ENCODE measurements around the gene PTGDS. TPM values are rescaled to one million over a fixed set of nuclear protein-coding genes. Genes with fewer than 3 reads are reported as not detected.
"Not testable (repeated sequence)": the region's sequence is repeated elsewhere in the genome, so short reads cannot be mapped to it uniquely, and the experiment has no call there.

The PTGDS gene
- total RNA-seq, 2 experiments from 2014 or later: not detected

DNA sequence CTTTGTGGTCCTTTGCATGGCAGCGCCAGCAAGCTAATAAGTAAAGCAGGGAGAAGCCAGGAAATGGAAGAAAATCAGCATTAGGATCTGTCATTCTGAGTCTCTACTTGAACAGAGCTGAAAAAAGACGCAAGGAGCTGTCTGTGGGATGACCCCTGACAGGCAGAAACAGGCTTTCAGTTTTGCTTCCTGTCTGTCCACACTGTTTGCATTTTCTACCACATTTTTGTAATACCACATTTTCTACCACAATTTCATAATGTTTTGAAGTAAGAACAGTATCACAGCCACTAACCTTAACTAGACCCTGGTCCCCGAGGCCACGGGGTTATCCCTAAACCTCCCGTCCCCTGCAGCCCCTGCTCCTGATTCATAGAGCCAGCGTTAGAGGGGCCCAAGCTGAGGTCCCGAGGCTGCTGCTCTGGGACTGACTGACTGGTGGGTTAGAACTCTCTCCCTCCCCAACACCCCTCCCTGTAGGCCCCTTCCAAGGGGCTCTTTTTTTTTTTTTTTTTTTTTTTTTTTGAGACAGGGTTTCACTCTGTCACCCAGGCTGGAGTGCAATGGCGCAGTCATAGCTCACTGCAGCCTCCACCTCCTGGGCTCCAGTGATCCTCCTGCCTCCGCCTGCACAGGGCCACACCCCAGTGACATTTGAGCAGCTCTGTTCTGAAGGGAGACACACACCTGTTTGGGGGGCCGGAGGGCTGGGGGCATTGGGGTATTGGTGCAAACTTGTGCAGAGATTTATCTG lies 23.1 kb downstream of the PTGDS start:
- intact Hi-C loops (cut with micrococcal nuclease): no loop called here
- DNase-seq: peak; percentile 69
- CTCF ChIA-PET: interaction anchor here (0.6 to 1.7 kb wide), 6 partner anchors 22 to 158 kb away, joined by 3 to 21 read pairs (median 4); partner anchors contain the start of gene AJM1
- H3K4me3 Mint-ChIP-seq: no peak overlapping the region
- no peaks in the 10 kb centered on the region for H3K36me3 Mint-ChIP-seq
- POLR2A ChIA-PET: interaction anchor here (1.1 to 1.3 kb wide), 2 partner anchors 35 to 114 kb away, joined by 3 to 4 read pairs; partner anchors contain the start of gene TRAF2
- H3K9me3 Mint-ChIP-seq: no peaks in the 10 kb centered on the region
- H3K27me3 Mint-ChIP-seq: peaks cover 7% of the 10 kb centered on the region
- H3K4me1 Mint-ChIP-seq (ENCODE audit: low read depth): peaks cover 30% of the 10 kb centered on the region
- H3K27ac Mint-ChIP-seq: peak overlapping the region; percentile 54

DNA sequence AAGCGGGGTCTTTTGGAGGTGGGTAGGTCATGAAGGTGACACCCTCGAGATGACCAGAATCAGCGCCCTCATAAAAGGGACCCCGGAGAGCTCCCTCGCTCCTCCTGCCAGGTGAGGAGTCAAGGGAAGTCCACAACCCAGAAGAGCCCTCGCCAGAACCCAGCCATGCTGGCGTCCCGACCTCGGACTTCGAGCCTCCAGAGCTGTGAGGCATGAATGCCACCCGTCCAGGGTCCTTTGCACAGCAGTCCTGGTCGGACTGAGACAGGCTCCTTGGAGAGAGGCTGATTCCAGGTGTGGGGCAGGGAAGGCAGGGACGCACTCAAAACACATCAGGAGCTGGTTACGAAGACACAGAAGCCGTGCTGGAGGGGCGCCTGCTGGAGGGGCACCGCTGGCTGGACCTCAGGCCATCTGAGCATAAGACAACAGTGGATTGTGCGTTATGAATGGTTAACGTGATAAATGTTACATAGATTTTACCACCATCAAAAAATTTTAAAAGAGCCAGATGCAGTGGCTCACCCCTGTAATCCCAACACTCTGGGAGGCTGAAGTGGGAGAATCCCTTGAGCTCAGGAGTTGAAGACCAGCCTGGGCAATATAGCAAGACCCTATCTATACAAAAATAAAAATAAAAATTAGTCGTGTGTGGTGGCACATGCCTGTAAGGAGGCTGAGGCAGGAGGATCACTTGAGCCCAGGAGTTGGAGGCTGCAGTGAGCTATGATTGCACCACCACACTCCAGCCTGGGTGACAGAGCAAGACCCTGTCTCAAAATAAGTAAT lies 24.7 kb downstream of the PTGDS start:
- ChIA-PET CTCF (interaction anchor here (1.1 to 4.5 kb wide), 5 partner anchors 8 to 33 kb away, joined by 3 to 29 read pairs (median 4); partner anchors contain the start of genes ABCA2 and PAXX), POLR2A (no interaction called here)
- intact Hi-C loops (cut with micrococcal nuclease): no loop called here
- no peak overlapping the region for H3K27ac Mint-ChIP-seq
- no peak for DNase-seq
- peaks cover 24% of the 10 kb centered on the region for H3K4me1 Mint-ChIP-seq (ENCODE audit: low read depth)
- H3K36me3 Mint-ChIP-seq: no peaks in the 10 kb centered on the region
- H3K9me3 Mint-ChIP-seq: no peaks in the 10 kb centered on the region
- no peak overlapping the region for H3K4me3 Mint-ChIP-seq
- peaks cover 7% of the 10 kb centered on the region for H3K27me3 Mint-ChIP-seq

DNA sequence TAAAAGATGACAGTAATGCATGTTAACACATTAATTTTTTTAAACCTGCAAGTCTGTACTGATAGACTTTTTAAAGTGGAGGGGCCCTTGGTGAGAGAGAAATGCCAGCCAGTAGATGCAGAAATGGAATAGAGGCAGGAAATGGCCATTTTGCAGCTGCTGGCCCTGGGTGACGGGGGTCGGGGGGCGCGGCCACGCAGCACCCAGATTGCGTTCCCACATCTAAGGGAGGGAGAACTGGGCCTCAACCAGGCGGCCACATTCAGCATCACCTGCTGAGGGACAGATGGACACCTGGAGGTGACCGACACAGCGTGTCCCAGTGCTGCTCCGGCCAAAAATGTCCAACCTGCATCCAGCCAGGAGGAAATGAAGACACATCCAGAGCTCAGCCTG lies 25.3 kb downstream of the PTGDS start:
- H3K27ac Mint-ChIP-seq: no peak overlapping the region
- ChIA-PET CTCF (interaction anchor here (1.0 to 4.5 kb wide), 5 partner anchors 9 to 33 kb away, joined by 3 to 29 read pairs (median 4); partner anchors contain the start of genes ABCA2 and PAXX), POLR2A (no interaction called here)
- peaks cover 5% of the 10 kb centered on the region for H3K27me3 Mint-ChIP-seq
- no peak for DNase-seq
- no peaks in the 10 kb centered on the region for H3K9me3 Mint-ChIP-seq
- no peak overlapping the region for H3K4me3 Mint-ChIP-seq
- H3K4me1 Mint-ChIP-seq (ENCODE audit: low read depth): peaks cover 22% of the 10 kb centered on the region
- H3K36me3 Mint-ChIP-seq: no peaks in the 10 kb centered on the region
- intact Hi-C loops (cut with micrococcal nuclease): no loop called here

DNA sequence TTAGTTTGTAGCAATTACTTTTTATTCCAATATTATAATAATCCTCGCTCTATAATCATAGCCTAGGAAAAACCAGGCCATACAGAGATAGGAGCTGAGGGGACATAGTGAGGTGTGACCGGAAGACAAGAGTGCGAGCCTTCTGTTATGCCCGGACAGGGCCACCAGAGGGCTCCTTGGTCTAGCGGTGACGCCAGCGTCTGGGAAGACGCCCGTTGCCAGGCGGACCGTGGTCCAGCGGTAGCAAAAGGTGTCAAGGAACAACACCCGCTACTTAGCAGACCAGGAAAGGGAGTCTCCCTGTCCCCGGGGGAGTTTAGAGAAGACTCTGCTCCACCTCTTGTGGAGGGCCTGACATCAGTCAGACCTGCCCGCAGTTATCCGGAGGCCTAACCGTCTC lies 27.0 kb downstream of the PTGDS start:
- H3K9me3 Mint-ChIP-seq; H3K36me3 Mint-ChIP-seq; H3K4me3 Mint-ChIP-seq; POLR2A ChIA-PET; H3K27me3 Mint-ChIP-seq; intact Hi-C loops (cut with micrococcal nuclease); H3K27ac Mint-ChIP-seq: not testable (repeated sequence)
- CTCF ChIA-PET: interaction anchor here (4.5 kb wide), 1 partner anchor 31 kb away, joined by 29 read pairs; no protein-coding TSS in a partner anchor
- DNase-seq: peak; percentile 37
- peaks cover 11% of the 10 kb centered on the region for H3K4me1 Mint-ChIP-seq (ENCODE audit: low read depth)

DNA sequence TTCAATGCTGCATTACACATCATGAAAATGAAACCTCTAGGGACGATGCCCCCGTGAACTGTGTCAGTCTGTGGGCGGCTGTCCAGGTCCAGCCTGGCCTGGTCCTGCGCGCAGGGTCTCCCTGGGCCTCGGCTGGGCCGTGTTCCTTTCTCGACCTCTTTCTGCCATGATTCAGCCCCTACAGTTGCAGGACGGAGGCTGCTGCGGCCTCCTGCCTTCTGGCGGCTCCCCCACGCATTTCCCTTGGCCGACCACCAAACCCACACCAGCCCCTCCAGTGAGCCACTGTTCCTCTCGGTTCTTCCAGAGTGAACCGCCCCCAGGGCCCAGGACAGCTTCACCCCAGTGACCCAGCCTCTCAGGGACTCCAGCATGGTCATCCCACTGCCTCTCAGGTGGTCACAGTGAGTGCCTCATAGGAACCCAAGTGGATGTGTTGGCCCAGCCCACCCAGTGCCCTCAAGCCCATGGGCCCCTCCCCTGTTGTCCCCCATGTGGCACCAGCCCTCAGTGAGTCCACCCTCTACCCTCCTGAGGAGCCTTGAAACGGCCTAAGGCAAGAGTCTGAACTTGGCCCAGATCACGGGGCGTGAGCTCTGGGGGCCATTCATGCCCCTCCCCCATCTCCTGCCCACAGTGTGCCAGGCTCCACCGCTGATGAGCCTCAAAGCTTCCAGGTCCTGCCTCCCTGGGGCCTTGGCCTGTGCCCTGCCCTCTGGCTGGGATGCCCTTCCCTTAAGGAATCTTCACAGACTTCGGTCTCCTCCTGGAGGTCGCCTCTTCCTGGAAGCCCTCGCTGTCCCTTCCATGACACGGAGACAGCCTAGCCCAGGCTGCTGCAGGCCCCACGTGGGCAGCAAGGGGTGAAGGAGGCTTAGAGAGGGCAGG lies 29.1 kb downstream of the PTGDS start:
- Mint-ChIP-seq H3K27me3 (no peaks in the 10 kb centered on the region), H3K36me3 (no peaks in the 10 kb centered on the region), H3K4me3 (no peak overlapping the region), H3K4me1 (ENCODE audit: low read depth) (peaks cover 3% of the 10 kb centered on the region), H3K27ac (no peak overlapping the region), H3K9me3 (no peaks in the 10 kb centered on the region)
- intact Hi-C loops (cut with micrococcal nuclease): no loop called here
- DNase-seq: no peak
- ChIA-PET POLR2A (no interaction called here), CTCF (interaction anchor here (0.7 to 4.5 kb wide), 3 partner anchors 29 to 57 kb away, joined by 3 to 29 read pairs (median 4); no protein-coding TSS in a partner anchor)

DNA sequence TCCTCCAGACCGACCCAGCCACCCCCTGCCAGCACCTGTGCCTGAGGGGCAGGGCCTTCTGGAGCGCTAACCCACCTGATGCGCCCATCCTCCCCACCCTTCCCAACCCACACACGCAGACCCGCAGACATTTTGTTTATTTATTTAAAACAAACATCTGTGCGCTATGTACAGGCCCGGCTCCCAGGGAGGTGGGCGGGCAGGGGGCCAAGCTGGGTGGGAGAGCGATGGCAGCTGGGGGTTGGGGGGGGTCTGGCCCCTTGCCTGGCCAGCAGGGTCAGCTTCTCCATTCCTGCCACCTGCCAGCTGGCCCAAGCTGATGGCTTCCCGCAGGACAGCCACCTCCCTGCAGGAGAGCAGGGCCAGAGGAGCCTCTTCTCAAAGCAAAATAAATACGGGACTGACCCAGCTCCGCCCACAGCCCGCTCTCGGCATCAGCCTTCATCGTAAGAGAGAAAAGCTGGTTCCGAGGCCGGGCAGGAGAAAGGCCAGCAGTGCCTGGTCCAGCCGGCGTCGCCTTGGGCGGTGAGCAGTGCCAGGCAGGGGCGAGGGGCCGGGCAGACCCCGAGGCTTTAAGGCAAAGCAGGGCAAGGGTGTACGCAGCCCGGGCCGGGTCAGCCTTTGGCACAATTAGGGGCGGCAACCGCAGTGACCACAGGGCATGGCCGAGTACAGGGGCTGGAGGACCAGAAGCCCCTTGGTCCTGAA lies 30.0 kb downstream of the PTGDS start:
- Mint-ChIP-seq H3K36me3 (no peaks in the 10 kb centered on the region), H3K4me3 (no peak overlapping the region), H3K4me1 (ENCODE audit: low read depth) (peaks cover 3% of the 10 kb centered on the region), H3K27me3 (no peaks in the 10 kb centered on the region), H3K27ac (no peak overlapping the region), H3K9me3 (no peaks in the 10 kb centered on the region)
- CTCF ChIA-PET: interaction anchor here (1.3 kb wide), 1 partner anchor 28 kb away, joined by 4 read pairs; no protein-coding TSS in a partner anchor
- intact Hi-C loops (cut with micrococcal nuclease): no loop called here
- DNase-seq: no peak
- POLR2A ChIA-PET: no interaction called here

DNA sequence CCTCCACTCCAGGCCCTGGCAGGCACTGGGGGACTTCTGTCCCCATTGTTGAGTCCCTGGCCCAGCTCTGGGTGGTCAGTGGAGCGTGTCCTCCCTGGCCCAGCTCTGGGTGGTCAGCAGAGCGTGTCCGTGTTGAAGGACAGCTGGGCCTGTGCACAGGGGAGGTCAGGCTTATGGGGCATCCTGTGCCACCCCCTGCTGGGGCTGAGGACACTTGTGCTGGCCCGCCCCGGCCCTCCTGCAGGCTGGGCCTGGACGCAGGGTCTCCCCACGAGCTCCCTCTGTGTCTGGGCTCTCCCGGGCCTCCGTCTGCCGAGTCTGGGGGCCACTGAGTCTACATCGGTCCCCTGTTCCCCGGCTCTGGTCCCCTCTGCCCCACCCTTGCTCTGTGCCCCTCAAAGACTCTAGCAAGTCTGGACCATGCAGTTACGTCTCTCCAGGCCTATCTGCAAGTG lies 30.5 kb downstream of the PTGDS start:
- POLR2A ChIA-PET: no interaction called here
- no peak for DNase-seq
- Mint-ChIP-seq H3K4me3 (no peak overlapping the region), H3K36me3 (no peaks in the 10 kb centered on the region), H3K27me3 (no peaks in the 10 kb centered on the region), H3K9me3 (no peaks in the 10 kb centered on the region), H3K4me1 (ENCODE audit: low read depth) (peaks cover 3% of the 10 kb centered on the region), H3K27ac (no peak overlapping the region)
- intact Hi-C loops (cut with micrococcal nuclease): no loop called here
- CTCF ChIA-PET: interaction anchor here (1.3 kb wide), 1 partner anchor 27 kb away, joined by 4 read pairs; no protein-coding TSS in a partner anchor

DNA sequence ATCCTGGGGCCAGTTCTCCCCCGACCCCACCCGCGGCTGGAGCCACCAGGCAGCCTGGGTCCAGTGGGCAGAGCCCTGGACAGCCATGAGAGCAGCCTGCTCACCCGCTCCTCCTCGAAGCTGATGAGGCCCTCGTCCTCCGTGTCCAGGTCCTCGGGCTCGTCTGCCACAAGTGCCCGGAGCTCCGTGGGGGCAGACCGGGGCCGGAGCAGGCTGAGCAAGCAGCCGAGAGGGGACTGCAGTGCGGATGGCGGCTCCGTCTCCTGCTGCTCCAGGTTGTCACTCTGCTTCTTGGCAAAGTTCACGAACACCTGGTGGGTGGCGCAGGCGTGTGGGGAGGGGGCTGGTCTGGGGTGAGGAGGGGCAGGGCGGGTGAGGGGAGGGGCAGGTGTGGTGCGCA lies 31.0 kb downstream of the PTGDS start:
- ChIA-PET CTCF (no interaction called here), POLR2A (no interaction called here)
- Mint-ChIP-seq H3K4me3 (no peak overlapping the region), H3K27ac (no peak overlapping the region), H3K4me1 (ENCODE audit: low read depth) (peaks cover 3% of the 10 kb centered on the region), H3K9me3 (no peaks in the 10 kb centered on the region), H3K36me3 (no peaks in the 10 kb centered on the region), H3K27me3 (no peaks in the 10 kb centered on the region)
- intact Hi-C loops (cut with micrococcal nuclease): no loop called here
- no peak for DNase-seq

DNA sequence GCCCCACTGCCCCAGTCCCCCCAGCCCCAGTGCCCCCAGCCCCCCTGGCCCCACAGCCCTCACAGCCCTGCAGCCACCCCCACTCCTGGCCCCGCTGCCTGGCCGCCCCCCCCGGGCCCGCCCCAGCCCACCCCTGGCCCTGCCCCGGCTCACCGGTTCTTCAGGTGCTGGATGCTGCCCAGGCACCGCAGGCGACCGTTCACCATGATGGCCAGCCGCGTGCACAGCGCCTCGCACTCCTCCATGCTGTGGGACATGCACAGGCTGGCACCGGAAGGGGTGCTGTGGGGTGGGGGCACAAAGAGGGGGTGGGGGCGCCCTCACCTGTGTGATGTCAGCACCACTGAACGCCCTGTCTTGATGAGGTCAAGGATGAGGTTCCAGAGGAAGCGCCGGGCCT lies 31.9 kb downstream of the PTGDS start:
- Mint-ChIP-seq H3K9me3 (no peaks in the 10 kb centered on the region), H3K4me1 (ENCODE audit: low read depth) (peaks cover 3% of the 10 kb centered on the region), H3K36me3 (no peaks in the 10 kb centered on the region), H3K27ac (no peak overlapping the region), H3K4me3 (no peak overlapping the region), H3K27me3 (no peaks in the 10 kb centered on the region)
- intact Hi-C loops (cut with micrococcal nuclease): no loop called here
- CTCF ChIA-PET: no interaction called here
- POLR2A ChIA-PET: no interaction called here
- DNase-seq: no peak

DNA sequence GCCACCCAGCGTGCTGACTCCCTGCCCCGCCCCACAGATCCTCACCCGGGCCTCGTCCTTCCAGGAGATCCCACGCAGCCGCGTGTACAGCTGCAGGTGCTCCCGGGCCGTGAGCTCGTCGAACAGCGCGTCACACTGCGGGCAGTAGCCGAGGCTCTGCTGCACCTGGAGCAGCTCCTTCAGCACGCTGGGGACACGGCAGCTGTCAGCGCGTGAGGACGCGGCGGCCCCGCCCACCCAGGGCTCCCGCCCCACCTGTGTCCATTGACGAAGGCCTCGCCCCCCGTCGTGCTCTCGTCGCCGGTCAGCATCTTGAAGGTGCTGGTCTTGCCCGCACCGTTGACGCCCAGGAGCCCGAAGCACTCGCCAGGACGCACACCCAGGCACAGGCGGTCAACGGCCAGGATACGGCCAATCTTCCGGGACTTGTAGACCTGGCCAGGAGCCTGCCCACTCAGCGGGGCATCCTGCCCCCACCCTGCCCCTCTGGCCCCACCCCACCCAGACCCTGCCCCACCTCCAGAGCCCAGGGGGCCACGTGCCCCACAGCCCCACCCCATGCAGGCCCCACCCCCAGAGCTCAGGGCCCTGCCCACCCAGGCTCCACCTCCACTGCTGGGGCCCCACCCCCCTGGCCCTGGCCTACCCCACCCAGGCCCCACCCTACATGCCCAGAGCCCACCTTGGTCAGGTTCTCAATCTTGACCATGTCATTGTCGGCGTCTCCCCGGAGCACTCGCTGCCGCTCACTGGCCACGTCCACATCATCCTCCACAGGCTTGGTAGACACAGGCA lies 32.8 kb downstream of the PTGDS start:
- Mint-ChIP-seq H3K4me1 (ENCODE audit: low read depth) (peaks cover 3% of the 10 kb centered on the region), H3K9me3 (no peaks in the 10 kb centered on the region), H3K4me3 (no peak overlapping the region), H3K27me3 (no peaks in the 10 kb centered on the region), H3K36me3 (no peaks in the 10 kb centered on the region), H3K27ac (no peak overlapping the region)
- intact Hi-C loops (cut with micrococcal nuclease): no loop called here
- ChIA-PET CTCF (no interaction called here), POLR2A (no interaction called here)
- no peak for DNase-seq

DNA sequence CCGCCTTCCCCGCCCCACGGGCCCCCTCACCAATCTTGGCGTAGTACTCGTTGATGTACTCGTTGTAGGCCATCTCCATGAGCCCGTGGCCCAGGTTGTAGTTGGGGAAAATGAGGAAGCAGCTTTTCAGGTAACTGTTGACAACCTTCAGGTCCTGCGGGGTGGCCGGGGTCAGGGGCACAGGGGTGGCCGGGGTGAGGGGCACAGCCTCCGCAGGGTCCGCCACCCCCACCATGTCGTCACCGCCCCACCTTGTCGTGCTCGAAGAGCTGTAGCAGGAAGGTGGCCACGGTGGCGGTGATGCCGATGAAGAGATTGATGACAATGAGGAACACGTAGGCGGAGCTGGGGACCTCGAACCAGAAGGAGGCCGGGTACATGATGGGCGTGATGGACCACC lies 33.9 kb downstream of the PTGDS start:
- POLR2A ChIA-PET: no interaction called here
- no peaks in the 10 kb centered on the region for H3K27me3 Mint-ChIP-seq

More for the DNA sequence above, 33.9 kb downstream of the PTGDS start:
- H3K4me3 Mint-ChIP-seq: no peak overlapping the region
- H3K36me3 Mint-ChIP-seq: no peaks in the 10 kb centered on the region
- H3K27ac Mint-ChIP-seq: no peak overlapping the region
- no peaks in the 10 kb centered on the region for H3K9me3 Mint-ChIP-seq
- CTCF ChIA-PET: interaction anchor here (1.3 kb wide), 1 partner anchor 24 kb away, joined by 4 read pairs; no protein-coding TSS in a partner anchor
- peaks cover 2% of the 10 kb centered on the region for H3K4me1 Mint-ChIP-seq (ENCODE audit: low read depth)
- DNase-seq: no peak
- intact Hi-C loops (cut with micrococcal nuclease): no loop called here

Data from activated CD4-positive, alpha-beta memory T cell treated with anti-CD3 and anti-CD28 coated beads for 36 hours (primary cell).